GM21447 (cell line): ENCODE results near the gene ANKRD11.
"Not testable (repeated sequence)": the region's sequence is repeated elsewhere in the genome, so short reads cannot be mapped to it uniquely, and the experiment has no call there.

Source experiments
- ATAC-seq: cut with Tn5 transposase; IDR thresholded peaks from one replicate; pipeline ENCODE4 v1.9.1; 2021; ENCODE audit not compliant: unreplicated experiment

The ANKRD11 gene

GRCh38 chr16:89273741-89274472, 216.5 kb downstream of the ANKRD11 start:
- no peak for ATAC-seq

- no peak for ATAC-seq
Measured at GRCh38 chr16:89272631-89273030, 217.7 kb downstream of the ANKRD11 start.

DNA sequence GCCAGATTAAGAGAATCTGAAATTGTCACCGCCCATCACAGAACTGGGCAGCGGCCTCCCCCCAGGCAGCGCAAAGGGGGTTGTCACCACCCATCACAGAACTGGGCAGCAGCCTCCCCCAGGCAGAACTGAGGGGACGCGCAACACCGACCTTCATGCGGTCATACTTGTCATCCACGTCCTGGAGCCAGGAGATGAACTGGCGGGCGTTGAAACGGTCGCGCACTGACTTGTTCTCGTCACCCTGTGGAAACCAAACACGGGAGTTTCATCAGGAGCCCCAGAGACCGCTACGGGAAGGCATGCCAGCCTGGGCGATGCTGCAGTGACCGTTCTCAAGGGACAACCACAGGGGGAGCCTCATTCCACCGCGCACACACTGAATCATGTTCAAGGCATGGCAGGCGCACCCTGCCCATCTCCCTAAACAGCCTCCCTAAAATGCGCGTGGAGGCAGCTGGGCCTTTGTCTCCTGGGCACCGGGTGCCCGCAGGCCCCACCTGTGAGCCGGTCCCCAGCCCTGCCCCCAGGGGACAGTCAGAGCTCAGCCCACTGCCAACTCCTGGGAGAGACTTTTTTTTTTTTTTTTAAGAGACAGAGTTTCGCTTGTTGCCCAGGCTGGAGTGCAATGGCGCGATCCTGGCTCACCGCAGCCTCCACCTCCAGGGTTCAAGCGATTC, 219.6 kb downstream of the ANKRD11 start:
- ATAC-seq = no peak

GRCh38 chr16:89269805-89270665, 220.3 kb downstream of the ANKRD11 start:
- no peak for ATAC-seq

GRCh38 chr16:89268987-89269735, 221.2 kb downstream of the ANKRD11 start:
- no peak for ATAC-seq

DNA sequence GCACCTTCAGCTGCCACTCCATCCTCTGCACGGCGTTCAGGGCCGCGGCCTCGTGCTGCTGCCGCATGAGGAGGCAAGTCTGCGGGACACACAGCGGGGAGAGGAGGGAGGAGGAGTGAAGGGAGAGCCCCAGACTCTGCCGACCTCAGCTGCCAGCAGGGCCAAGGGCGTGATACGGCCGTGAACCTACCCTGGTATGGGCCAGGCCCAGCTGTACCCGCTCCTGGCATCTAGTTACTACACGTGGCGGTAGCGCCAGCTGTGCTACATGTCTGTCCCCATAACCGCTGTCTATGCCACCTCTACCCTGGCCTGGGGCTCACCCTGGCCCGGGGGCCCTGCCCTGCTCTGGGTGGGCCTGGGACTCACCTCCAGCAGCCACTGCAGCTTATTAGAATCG, 221.8 kb downstream of the ANKRD11 start:
- no peak for ATAC-seq

GRCh38 chr16:89267746-89268145, 222.6 kb downstream of the ANKRD11 start:
- ATAC-seq = not testable (repeated sequence)

- ATAC-seq = no peak
Measured at GRCh38 chr16:89266521-89267134, 223.7 kb downstream of the ANKRD11 start.

- ATAC-seq = no peak
Measured at GRCh38 chr16:89265647-89266046, 224.7 kb downstream of the ANKRD11 start.

GRCh38 chr16:89264800-89265550, 225.4 kb downstream of the ANKRD11 start:
- ATAC-seq = no peak

DNA sequence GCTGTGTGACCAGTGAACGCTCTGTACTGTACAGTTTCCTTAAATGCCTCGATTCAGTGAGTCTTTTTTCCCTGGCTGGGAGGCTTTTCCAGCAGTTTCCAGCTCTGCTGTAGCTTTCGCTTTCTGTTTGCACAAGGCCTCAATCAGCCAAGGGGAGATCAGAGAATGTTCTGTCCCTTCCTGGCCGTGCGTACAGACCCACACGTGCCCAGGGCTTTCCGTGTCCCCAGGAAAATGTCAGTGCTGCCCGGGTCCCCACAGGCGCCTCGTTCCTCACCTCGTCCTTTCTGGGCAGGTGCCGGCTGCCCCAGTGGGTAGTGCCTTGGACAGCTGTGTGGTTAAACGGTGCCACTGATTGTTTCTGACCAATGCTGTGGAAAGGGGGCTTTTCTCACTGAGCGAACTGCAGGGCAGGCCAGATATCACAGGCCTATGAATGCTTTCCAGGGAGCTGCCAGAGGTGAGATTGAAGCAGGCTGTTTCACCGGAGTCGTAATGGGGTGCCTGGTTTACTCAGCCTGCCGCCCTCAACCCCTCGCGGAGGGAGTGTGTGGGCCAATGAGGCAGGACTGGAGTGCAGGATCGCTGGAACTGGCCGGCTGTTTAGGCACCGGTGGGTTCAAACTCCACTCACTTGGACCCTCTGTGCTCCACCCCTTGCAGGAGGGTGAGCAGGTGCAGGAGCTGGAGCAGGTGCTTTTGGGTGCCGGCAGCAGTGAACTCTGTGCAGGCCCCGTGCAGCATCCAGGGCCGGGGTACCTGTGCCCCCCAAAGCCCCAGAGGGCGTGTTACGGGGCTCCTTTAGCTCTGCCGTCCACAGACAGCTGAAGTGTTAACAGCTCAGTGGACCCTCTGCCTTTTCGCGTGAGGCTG, 228.4 kb downstream of the ANKRD11 start:
- ATAC-seq = no peak

DNA sequence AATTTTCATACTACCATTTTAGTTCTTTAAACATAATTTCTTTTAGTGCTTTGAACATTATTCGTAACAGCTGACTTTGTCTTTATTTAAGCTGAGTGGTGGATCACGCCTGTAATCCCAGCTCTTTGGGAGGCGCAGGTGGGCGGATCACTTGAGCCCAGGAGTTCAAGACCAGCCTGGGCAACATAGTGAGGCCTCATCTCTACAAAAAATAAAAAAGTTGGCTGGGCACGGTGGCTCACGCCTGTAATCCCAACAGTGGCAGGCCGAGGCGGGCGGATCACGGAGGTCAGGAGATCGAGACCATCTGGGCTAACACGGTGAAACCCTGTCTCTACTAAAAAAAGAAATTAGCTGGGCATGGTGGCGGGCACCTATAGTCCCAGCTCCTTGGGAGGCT, 230.5 kb downstream of the ANKRD11 start:
- not testable (repeated sequence) for ATAC-seq

- no peak for ATAC-seq
Measured at GRCh38 chr16:89257757-89258465, 232.4 kb downstream of the ANKRD11 start.

DNA sequence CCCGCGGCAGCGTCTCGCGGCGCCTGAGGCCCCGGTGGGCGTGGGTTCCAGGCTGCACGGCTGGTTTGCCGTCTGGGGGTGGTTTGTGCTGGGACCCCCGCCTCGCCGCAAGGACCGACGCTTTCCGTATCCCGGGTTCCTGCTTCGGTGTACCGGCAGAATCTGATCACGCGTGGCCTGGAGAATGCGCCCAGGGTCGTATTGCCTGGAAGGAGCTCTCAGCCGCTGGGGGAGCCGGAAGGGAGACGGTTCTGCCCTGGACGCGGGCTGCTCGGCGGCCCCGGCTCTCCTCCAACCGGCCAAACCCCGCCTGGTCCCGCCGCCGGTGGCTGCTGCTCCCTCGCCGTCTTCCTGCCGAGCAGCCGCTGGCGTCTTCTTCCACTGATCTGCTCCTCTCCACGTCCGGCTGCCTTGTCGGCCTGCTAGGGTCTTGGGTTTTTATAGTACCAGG, 233.1 kb downstream of the ANKRD11 start:
- no peak for ATAC-seq

- ATAC-seq = no peak
Measured at GRCh38 chr16:89256651-89257254, 233.6 kb downstream of the ANKRD11 start.

DNA sequence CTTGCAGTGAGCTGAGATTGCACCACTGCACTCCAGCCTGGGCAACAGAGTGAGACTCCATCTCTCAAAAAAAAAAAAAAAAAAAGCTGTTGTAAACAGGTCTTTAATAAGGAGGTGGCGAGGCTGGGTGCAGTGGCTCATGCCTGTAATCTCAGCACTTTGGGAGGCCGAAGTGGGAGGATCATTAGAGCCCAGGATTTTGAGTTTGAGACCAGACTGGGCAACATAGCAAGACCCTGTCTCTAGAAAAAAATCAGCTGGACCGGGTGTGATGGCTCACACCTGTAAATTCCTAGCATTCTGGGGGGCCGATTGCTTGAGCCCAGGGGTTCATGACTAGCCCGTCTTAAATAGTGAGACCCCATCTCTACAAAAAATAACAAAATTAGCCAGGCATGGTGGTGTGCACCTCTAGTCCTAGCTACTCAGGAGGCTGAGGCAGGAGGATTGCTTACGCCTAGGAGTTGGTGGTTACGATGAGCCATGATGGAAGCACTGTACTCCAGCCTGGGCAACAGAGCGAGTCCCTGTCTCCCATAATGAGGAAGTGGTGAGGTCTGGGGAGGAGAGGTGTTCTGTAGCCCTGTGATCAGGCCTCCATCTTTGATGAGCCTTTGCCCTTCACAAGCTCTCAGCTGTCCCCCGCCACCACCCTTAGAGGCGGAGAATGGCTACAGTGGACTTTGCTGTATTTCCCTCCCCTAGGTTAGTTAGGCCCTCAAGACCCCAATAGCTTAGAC, 236.6 kb downstream of the ANKRD11 start:
- ATAC-seq = no peak
